ENCODE data around the gene LSM11. TPM values are rescaled to one million over a fixed set of nuclear protein-coding genes. Genes with fewer than 3 reads are reported as not detected.

The LSM11 gene
- total RNA-seq, 3 donors from 2014 or later: 3.7 to 9.5 (median 4.7) TPM

Other genes with a start within 250 kb of the LSM11 start
- gene ADAM19, start 167.9 kb upstream of the LSM11 start, total RNA-seq: 10 to 100 TPM in 1 of 3 donors, 1 to 10 TPM in 2; 6.4 to 32.6 (median 8.9) TPM
- under 1 TPM; 0.22 to 0.29 (median 0.29) TPM for gene SOX30, start 91.3 kb upstream of the LSM11 start, total RNA-seq
- gene C5orf52, start 72.2 kb upstream of the LSM11 start, total RNA-seq: 1 to 10 TPM; 1.7 to 5.7 (median 3.5) TPM
- 10 to 100 TPM; 14.0 to 22.0 (median 14.5) TPM for gene THG1L, start 12.3 kb upstream of the LSM11 start, total RNA-seq
- 100 to 1,000 TPM in 2 of 3 donors, 10 to 100 TPM in 1; 90.8 to 131 (median 127) TPM for gene CLINT1, start 115.4 kb downstream of the LSM11 start, total RNA-seq

Data from mucosa of descending colon (tissue), 3 donors.